Inferior parietal cortex (tissue), 1 donor: ENCODE measurements around the gene NCDN.

ENCODE experiments used
- DNase-seq: peaks from one replicate; pipeline ENCODE4 v3.0.0-alpha.2; 2016; ENCODE audit errors: extremely low spot score

Gene NCDN

GRCh38 chr1:35590476-35591040 is 33.0 kb downstream of the NCDN start:
- no peak for DNase-seq

GRCh38 chr1:35591211-35591610 is 33.6 kb downstream of the NCDN start:
- no peak for DNase-seq

GRCh38 chr1:35592991-35593769 is 35.6 kb downstream of the NCDN start:
- no peak for DNase-seq

- no peak for DNase-seq
Observed at GRCh38 chr1:35594005-35594760, 36.6 kb downstream of the NCDN start.

GRCh38 chr1:35595684-35596083 is 38.1 kb downstream of the NCDN start:
- no peak for DNase-seq

GRCh38 chr1:35597870-35598269 is 40.3 kb downstream of the NCDN start:
- DNase-seq: no peak

- no peak for DNase-seq
Observed at GRCh38 chr1:35598895-35599294, 41.3 kb downstream of the NCDN start.

- no peak for DNase-seq
Observed at GRCh38 chr1:35599411-35599810, 41.8 kb downstream of the NCDN start.

- DNase-seq: no peak
Observed at GRCh38 chr1:35600593-35600992, 43.0 kb downstream of the NCDN start.

- no peak for DNase-seq
Observed at GRCh38 chr1:35603468-35603867, 45.9 kb downstream of the NCDN start.

GRCh38 chr1:35603941-35604340 is 46.3 kb downstream of the NCDN start:
- DNase-seq: no peak

- no peak for DNase-seq
Observed at GRCh38 chr1:35605071-35605866, 47.7 kb downstream of the NCDN start.

- DNase-seq: no peak
Observed at GRCh38 chr1:35605867-35606182, 48.2 kb downstream of the NCDN start.

- no peak for DNase-seq
Observed at GRCh38 chr1:35611655-35612054, 54.1 kb downstream of the NCDN start.

GRCh38 chr1:35615440-35615839 is 57.8 kb downstream of the NCDN start:
- no peak for DNase-seq
